ELR (cell line): Measurements from ENCODE around the gene TEX28.
A peak's percentile ranks its signal among the peaks of the same experiment; 100 is the strongest.
"Not testable (repeated sequence)": the region's sequence is repeated elsewhere in the genome, so short reads cannot be mapped to it uniquely, and the experiment has no call there.

ENCODE experiments used
- DNase-seq: peaks from one replicate; pipeline ENCODE4 v3.0.0-alpha.2; 2015; ENCODE audit warnings: low read depth

The TEX28 gene, protein sequence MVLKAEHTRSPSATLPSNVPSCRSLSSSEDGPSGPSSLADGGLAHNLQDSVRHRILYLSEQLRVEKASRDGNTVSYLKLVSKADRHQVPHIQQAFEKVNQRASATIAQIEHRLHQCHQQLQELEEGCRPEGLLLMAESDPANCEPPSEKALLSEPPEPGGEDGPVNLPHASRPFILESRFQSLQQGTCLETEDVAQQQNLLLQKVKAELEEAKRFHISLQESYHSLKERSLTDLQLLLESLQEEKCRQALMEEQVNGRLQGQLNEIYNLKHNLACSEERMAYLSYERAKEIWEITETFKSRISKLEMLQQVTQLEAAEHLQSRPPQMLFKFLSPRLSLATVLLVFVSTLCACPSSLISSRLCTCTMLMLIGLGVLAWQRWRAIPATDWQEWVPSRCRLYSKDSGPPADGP

DNA sequence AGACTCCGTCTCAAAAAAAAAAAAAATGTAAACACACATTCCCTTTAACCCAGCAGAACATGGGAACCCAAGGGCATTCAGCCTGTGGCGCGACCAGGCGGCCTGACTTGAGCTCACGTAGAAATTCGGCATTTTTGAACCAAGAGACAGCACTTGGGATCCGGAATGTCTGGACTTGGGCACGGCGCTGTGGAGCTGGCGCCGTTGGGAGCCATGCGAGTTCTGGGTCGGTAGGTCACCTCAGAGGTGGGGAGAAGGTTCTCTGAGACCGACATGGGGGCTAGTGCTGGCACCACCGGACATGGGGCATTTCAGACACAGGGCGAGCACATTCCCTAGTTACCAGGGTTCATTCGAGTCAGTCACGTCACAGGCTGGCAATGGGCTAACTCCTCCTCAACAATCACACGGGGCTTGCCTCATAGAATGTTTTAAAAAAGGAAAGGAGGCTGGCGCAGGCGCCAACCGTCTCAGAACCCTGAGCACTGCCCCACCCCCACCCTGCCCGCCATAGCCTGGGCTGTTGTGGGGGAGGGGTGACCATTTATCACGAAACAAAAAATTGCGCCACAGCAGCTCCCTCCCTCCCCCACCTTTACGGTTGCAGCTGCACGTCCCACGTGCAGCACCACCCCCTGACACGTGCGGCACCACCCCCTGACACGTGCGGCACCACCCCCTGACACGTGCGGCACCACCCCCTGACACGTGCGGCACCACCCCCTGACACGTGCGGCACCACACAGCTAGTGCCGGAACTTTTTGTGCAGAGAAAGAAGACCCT, at the start of gene TEX28:
TEX28 (minus strand) TSS at position 334 of the 784 bp plus-strand sequence. CDS start 3,007 bp downstream, outside the sequence.
- DNase-seq, result no peak

DNA sequence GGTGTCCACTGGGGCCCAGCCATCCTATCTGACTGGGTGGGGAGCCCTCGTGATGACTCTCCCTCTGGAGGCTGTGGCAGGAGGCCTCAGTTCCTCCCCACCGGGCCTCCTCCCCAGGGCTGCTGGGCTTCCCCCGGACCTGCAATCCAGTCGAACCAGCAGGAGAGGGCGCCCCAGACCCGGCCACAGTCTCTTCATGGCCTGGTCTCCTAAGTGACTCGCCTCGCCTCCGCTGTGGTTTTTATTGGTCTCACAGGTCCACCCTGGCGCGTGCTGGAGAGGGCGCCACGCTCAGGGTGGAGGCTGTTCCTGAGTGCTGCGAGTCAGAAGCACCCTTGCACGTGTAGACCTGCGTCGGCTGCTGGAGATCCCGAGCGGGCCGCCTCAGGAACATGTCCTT, 48.7 kb upstream of the TEX28 start:
- not testable (repeated sequence) for DNase-seq

DNA sequence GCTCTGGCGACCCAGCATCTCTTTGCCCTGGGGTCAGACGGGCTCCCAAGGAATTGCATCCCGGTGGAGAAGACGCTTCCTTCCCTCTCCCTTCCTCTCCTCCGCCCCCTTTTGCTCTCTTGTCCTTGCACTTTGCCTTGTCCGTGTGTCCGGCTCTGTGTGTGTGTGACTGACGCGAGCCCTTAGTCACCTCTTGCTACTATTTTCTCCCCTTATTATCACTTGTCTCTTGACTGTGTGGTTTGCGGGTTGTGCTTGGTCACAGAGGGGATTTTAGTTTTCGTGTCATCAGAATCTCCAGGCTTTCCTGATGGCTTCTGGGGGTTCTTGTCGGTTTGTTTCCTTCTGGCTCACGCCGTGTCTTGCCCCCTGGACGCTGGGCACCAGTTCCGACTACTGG, 48.1 kb upstream of the TEX28 start:
- DNase-seq, result not testable (repeated sequence)

DNA sequence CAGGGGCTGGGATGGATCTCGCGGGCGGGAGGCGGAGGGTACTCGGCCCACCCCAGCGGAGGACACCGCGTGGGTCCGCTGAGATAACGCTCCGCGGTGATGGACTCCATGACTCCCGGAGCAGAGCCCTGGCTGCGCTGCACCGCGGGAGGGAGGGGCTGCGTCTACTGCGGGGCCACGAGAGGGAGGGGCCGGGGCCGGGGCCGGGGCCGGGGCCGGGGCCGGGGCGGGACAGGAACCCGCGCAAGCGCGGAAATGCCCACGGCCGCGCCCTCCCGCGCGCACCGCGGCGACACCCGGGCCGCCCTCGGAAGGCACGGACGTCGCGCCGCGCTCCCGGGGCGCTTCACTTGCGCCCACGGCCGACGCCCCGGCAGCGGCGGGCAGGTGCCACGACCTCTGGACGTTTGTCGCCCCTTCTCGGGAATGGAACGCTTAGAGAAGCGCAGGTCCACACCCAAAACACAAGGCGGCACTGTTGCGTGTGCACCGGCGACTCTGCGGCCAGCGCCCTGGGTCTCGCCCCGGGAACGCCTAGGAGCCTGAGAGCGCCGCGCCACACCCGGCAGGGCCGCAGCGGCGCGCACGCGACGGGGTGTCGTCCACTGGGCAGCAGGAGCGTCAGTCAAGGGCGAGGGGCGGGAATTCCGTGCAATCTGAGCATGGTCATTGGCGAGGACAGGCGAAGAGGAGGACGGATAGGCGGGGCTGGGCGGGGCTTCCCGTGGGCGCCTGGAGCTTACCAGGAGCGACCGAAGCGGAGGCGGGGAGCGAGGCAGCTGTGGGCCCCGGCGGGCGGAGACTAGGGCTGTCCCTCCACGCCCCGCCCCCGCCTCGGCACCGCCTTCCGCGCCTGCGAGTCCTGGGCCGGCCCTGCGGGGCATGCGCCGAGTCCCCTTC, 46.7 kb upstream of the TEX28 start:
- DNase-seq, result not testable (repeated sequence)

DNA sequence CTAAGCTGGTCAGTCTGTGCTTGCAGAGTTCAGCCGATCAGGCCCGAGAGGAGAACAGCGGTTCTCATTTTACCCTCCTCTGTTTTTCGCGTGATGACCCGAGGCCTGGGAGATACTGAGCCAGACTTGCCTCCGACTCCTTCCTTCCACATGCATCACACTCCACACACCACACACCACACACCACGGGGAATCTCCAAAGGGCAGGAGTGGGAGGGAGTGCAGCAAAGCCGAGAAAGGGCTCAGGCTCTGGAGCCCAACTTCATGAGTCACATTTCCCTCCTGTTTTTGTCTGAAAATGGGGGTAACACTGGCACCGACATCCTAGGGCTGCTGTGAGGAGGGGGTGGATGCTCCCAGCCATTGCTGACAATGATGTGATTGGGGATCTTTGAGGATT, 39.6 kb upstream of the TEX28 start:
- DNase-seq, result no peak

DNA sequence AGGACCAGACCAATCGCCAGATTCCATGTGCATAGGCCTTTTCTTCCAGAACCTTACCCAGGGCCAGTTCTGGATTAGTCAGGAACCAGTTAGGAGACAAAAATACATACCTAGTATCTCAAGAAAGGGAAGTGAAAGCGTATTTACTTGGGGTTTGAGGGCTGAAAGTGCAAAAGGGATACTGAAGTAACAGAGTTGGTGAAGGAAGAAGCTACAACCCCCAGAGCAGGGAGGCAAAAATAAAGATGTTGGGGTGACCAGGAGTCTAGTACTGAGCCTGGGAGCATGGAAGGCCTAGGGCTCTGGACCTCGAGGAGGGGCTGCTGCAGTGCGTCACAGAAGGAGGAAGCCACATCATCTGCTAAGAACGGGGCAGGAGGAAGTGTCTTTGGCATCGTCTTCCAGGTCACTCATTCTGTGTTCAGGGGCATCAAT, 38.9 kb upstream of the TEX28 start:
- peak; percentile 32 for DNase-seq

DNA sequence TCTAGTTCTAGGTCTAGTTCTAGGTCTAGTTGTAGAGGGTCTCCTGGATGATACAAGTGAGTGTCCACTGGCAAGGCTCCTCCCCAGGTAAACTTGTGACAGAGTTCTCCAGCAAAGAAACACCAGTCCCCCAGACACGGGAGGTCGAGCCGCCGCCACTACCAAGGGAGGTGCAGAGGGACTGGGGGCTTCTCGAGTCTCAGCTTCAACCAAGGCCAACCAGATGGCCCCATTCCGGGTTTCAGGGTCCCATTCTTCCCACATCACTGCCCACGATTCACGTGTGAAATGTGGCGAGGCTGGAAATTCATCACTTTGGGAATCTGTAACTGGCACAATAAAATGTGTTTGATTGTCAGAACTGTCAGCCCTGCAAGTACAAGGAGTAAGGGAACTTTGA, 38.2 kb upstream of the TEX28 start:
- no peak for DNase-seq

DNA sequence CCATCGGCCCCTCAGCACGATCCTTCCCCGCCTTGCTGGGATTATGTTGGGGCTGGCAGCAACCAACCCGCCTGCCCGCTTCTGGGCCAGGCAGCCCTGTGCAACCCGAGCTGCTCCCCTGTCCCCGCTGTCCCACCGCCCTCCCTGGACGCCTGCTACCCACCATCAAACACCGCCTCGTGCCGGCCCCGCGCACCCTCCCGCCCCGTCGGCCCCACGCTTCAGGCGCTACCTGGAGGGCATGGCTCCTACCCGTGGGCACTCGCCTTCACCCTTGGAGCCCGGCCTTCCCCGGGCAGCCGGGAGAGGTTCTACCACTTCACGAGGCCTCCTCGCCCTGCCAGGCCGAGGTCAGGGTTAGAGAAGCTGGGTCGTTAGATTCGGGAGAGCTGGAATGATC, 37.6 kb upstream of the TEX28 start:
- DNase-seq, result no peak

DNA sequence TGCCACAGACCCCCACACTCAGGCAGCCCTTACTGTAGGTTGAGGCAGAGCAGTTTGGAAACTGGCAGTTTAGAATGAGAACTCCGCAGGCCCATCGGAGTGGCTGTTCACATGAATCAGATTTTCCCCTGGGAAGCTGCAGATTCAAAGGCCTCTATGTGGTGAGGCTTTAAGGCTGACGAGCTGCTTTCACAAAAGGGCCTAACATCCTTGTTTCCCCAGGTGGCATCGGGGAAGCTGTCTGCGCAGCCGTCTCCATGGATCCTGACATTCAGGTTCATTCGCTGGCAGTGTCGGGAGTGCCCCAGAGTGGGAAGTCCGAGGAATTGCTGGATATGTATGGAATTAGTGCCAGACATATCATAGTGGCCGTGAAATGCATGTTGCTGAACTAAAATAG, 34.4 kb upstream of the TEX28 start:
- no peak for DNase-seq

DNA sequence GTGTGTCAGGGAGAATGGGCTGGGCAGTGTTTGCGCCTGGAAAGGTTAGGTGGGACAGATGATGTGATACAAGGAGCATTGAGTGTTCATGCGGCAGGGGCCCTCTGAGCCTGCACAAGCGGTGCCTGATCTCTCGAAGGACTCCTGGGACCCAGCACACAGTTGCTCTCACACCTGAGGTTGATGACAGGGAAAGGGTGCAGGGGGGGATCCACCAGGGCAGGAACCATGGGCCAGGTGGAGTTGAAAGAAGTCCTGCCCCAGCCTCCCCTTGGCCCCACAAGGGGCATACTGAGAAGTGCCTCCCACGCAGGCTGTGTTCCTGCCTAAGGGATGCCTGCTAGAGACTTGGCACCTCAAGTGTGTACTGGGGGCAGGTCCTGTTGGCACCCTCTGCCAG, 33.7 kb upstream of the TEX28 start:
- no peak for DNase-seq

DNA sequence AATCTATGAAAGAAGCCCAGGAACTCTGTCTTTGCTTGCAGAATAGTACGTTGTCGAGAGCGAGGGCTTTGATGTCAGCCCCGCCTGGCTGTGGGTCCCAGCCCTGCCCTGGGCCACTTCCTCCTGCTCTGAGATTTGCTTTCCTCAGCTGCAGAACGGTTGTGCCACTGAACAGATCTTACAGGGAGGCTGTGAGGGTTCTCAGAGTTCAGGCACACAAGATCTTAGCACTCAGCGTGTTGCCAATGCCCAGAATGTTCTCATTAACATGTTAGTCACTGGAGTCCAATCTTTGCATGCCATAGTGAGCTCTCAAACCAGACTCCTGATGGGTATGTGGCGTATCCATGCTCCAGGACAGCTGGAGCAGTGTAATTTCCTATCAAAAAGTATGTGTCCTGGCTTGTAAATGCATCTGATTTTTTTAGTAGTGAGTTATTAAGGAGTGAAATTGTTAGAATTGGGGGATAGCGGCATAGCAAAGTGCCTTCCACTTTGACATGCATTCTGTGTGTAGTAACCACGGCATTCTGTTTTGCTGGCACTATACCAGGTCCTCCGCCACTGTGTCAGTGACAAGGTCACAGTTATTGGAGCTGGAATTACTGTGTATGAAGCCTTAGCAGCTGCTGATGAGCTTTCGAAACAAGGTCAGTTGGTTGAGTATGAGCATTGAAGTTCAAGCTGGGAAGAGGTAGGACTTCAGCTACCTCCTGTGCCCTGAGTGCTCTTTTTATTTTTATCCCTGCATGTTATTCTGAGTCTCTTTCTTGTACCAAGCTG, 32.3 kb upstream of the TEX28 start:
- DNase-seq, result no peak

DNA sequence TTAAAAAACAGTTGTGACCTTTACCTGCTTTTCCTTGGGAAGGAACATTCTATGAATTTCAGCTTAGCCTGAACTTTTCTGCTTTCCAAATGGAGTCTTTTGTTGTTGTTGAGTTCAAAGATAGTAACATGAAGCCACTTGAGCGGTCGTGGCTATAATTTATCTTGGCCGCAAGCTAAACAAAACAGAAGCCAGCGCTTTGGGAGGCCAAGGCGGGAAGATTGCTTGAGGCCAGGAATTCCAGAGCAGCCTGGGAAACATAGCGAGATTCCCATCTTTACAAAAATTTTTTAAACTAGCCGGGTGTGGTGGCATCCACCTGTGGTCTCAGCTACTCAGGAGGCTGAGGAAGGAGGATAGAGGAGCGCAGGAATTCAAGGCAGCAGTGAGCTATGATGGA, 30.6 kb upstream of the TEX28 start:
- DNase-seq, result no peak

DNA sequence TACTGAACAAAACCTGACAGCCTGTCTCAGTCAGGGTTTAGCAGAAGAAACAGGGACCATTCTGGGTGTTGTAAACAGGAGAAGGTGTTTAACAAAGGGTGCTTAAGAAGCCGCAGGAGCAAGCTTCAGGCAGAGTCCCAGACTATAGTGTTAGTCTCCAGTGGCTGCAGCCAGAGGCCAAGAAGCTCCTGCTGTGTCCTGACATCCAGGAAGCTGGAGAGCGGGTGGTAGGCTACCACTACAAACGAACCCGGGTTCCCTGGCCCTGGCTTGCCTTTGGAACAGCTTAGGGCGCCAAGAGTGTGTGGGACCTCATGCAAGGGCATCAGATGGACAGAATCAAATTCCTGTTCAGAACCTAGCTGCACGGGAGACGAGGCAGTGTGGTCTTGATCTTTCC, 28.6 kb upstream of the TEX28 start:
- no peak for DNase-seq

DNA sequence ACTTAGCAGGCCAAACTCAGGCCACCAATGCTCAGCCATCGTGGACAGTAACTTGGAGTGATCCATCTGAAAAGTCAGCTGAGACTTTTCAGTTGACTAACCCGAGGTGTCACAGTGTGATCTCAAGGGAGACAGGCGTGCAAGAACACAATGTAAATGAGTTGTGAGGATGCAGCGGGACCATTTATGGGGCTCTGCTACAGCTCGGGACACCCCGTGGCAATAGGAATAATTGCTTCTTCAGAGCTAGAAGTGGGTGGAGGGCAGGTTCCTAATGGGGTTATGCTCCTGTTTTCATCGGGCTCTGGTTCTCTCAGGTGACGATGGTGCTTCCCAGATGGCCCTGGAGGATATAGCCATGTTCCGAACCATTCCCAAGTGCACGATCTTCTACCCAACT, 28.0 kb upstream of the TEX28 start:
- DNase-seq, result no peak

DNA sequence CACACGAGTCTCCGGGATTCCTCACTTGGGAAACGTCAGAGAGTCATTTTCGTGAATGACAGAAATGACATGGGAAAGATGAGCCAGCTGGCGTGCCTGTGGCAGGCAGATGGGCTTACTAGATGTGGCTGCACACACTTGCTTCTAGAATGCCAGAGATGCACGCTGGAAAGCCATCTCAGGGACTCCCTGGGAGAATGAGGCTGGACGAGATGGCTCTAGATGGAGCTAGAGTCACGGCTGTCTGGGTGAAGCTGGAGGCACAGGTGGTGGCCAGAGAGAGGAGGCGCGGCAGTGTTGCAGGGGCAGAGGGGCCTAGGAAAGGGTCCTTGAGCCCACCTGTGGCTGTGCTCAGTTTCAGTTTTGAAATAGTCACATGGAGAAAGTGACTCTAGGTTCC, 26.7 kb upstream of the TEX28 start:
- no peak for DNase-seq

DNA sequence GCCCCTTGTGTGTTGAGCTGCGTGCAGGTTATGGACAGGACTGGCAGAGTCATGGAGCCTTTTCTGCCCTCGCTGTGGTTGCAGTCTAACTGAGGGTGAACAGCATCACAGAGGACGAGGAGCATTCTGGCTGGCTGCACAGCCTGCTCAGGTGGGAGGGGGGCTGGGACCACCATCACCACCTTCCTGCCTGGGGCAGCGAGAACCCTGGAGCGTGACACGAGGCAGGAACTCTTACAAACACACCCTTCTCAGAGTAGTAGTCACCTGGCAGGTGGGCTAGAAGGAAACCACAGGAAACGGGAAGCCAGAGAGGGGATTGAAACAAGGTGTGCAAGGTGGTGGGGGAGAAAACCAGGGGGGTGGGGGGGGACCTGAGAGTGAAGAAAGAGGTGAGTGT, 26.2 kb upstream of the TEX28 start:
- no peak for DNase-seq

DNA sequence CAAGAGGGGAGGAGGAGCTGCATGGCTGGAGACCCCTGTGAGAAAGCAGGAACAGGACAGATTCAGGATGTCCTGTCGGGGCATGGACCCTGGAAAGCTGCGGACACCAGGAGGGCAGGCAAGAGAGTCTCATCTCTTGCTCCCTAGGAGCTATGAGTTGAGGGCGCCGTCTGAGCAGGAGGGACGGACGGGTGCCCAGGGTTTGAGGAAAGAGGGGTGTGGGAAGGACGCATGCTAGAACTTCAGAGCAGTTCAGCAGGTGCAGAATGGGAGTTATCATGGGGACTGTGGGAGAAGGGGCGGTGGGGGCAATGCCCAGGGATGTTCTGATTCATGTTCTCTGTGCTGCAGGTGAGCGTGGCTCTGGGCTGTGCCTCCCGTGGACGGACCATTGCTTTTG, 25.5 kb upstream of the TEX28 start:
- no peak for DNase-seq

DNA sequence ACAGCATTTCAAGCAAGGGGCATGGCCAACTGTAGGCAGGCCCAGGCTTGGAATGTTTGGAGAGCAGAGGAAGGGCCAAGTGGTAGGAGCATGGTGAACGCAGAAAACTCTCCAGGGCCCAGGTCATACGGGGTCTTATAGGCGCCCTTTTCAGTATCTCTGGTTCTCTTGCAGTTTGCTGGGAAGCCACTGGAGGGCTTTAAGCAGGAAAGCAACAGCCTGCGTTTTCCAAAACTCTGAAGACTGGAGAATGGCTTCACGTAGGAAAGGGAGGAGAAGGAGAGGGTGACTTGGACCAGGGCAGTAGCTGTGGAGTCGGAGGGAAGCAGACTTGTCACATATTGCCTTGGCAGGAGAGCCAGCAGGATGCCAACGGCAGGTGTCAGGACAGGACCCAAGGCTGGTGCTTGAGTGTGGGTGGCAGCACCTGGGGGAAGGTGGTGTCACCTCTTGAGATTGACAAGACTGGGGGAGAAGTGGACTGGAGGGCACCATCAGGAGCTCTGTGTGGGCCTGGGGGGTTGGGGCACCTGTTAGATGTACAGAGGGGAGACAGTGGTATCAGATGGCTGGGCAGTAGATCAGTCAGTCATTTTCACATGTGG, 22.6 kb upstream of the TEX28 start:
- peak; percentile 56 for DNase-seq

DNA sequence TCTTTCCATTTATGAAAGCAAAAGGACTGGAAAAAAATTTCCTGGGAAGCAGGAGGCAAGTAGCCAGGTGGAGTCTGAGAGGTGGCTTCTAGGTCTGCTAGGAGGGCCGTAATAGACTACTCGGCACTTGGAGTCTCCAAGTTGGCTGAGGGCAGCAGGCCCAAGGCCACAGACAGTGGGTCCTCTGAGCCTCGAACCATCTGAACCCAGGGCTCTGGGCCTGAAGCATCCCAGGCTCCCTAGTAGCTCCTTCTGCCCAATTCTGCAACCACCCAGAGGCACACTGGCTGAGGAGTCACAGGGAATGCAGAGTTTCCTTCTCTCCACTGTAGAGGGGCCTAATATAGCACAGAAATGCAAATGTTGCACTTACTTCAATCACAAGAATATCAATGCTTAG, 20.5 kb upstream of the TEX28 start:
- no peak for DNase-seq

DNA sequence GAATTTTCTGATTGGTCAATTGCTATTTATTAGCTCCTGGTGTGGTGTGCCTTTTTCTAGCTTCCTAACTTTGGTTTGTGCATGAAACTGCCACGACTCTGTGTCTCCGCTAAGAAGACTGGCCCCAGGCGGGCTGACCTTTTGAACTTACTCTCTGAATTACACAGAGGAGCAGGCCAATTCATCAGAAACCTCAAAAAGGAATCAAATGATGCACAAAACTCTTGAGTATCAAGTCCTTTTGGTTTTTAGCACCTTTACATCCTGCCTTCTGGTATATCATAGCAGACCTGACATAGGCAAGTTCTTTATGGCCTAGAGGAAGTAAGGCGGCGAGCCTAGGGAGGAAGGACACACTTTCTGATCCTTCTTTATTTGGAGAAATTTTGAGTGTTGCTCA, 18.2 kb upstream of the TEX28 start:
- DNase-seq, result no peak

DNA sequence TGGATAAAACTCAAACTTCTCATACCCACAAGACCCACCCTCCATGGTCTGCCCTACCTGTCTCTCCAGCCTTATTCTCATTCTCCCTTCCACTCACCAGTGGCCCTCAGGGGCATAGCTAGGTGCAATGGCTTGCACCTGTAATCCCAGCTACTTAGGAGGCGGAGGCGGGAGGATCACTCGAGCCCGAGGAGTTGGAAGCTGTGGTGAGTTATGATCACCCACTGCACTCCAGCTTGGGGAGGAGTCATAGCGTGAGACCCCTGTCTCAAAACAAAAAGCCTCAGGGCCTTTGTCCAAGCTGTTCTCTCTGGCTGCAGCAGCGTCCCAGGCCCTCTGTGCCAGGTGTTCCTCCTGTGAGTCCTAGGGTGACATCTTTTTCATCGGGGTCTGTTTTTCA, 17.2 kb upstream of the TEX28 start:
- DNase-seq, result no peak
